Skeletal muscle satellite cell (primary cell): ENCODE data around the gene LSM6.
A peak's percentile ranks its signal among the peaks of the same experiment; 100 is the strongest.

Experiments
- H3K27me3 ChIP-seq: 2 replicates; pipeline ENCODE4 v1.7.0; 2013; ENCODE audit warnings: low read length; ENCODE audit not compliant: control insufficient read depth, insufficient read depth
- H3K36me3 ChIP-seq: 2 replicates; pipeline ENCODE4 v1.7.0; 2013; ENCODE audit warnings: mild to moderate bottlenecking, control low read depth, low read length; ENCODE audit not compliant: insufficient read depth
- H3K4me1 ChIP-seq: 2 replicates; pipeline ENCODE4 v1.7.0; 2013; ENCODE audit warnings: low read length; ENCODE audit not compliant: control insufficient read depth, insufficient read depth
- H3K4me2 ChIP-seq: 2 replicates; pipeline ENCODE4 v1.7.0; 2013; ENCODE audit warnings: mild to moderate bottlenecking, low read length
- H3K4me3 ChIP-seq: 2 replicates; pipeline ENCODE4 v1.7.0; 2013; ENCODE audit warnings: low read length
- H3K9ac ChIP-seq: 2 replicates; pipeline ENCODE4 v1.7.0; 2013; ENCODE audit warnings: mild to moderate bottlenecking, low read depth, low read length, moderate library complexity
- H3K9me3 ChIP-seq: replicated peaks from 2 replicates; pipeline ENCODE4 v1.7.0; 2013; ENCODE audit warnings: mild to moderate bottlenecking, control low read depth, low read length

LSM6 gene

GRCh38 chr4:146159384-146160058 lies 16.0 kb upstream of the LSM6 start:
- no peak overlapping the region for H3K4me3 ChIP-seq
- H3K4me2 ChIP-seq = no peak overlapping the region
- no peaks in the 10 kb centered on the region for H3K27me3 ChIP-seq
- no peaks in the 10 kb centered on the region for H3K9me3 ChIP-seq
- no peaks in the 10 kb centered on the region for H3K4me1 ChIP-seq
- no peak overlapping the region for H3K9ac ChIP-seq
- no peaks in the 10 kb centered on the region for H3K36me3 ChIP-seq

- Histone ChIP-seq H3K9me3 (no peaks in the 10 kb centered on the region), H3K27me3 (no peaks in the 10 kb centered on the region), H3K4me1 (peaks cover 7% of the 10 kb centered on the region), H3K4me3 (no peak overlapping the region), H3K4me2 (no peak overlapping the region), H3K36me3 (no peaks in the 10 kb centered on the region), H3K9ac (no peak overlapping the region)
Measured at GRCh38 chr4:146161243-146161642, 14.3 kb upstream of the LSM6 start.

- Histone ChIP-seq H3K4me1 (peaks cover 7% of the 10 kb centered on the region), H3K9me3 (no peaks in the 10 kb centered on the region), H3K4me2 (no peak overlapping the region), H3K27me3 (peaks cover 4% of the 10 kb centered on the region), H3K4me3 (no peak overlapping the region), H3K9ac (no peak overlapping the region), H3K36me3 (no peaks in the 10 kb centered on the region)
Measured at GRCh38 chr4:146165221-146165620, 10.3 kb upstream of the LSM6 start.

GRCh38 chr4:146165840-146166239 lies 9.7 kb upstream of the LSM6 start:
- Histone ChIP-seq H3K4me1 (peaks cover 7% of the 10 kb centered on the region), H3K36me3 (no peaks in the 10 kb centered on the region), H3K9ac (no peak overlapping the region), H3K9me3 (no peaks in the 10 kb centered on the region), H3K4me3 (no peak overlapping the region), H3K27me3 (peaks cover 4% of the 10 kb centered on the region), H3K4me2 (no peak overlapping the region)

DNA sequence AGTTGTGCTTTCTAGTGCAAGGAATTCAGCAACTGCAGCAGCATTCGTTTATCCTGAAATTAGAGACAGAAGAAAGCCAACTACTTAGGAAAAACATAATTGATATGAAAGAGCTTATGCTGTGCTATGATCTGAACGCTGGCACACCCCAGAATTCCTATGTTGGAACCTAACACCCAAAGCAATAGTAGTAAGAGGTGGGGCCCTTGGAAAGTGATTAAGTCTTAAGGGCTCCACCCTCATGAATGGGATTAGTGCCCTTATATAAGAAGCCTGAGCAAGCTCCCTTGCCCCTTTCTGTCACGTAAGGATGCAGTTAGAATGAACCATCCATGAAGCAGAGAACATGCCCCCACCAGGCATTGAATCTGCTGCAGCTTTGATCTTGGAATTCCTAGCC lies 5.4 kb upstream of the LSM6 start:
- Histone ChIP-seq H3K4me1 (peaks cover 7% of the 10 kb centered on the region), H3K4me2 (no peak overlapping the region), H3K27me3 (peaks cover 4% of the 10 kb centered on the region), H3K4me3 (no peak overlapping the region), H3K9me3 (no peaks in the 10 kb centered on the region), H3K9ac (no peak overlapping the region), H3K36me3 (no peaks in the 10 kb centered on the region)

- Histone ChIP-seq H3K9ac (peak overlapping the region; percentile 98), H3K36me3 (no peaks in the 10 kb centered on the region), H3K27me3 (no peaks in the 10 kb centered on the region), H3K4me2 (peak overlapping the region; percentile 89), H3K4me1 (peaks cover 6% of the 10 kb centered on the region), H3K9me3 (no peaks in the 10 kb centered on the region), H3K4me3 (peak overlapping the region; percentile 93)
Measured at GRCh38 chr4:146176891-146177290, 1.4 kb downstream of the LSM6 start.

- Histone ChIP-seq H3K4me3 (no peak overlapping the region), H3K9ac (no peak overlapping the region), H3K9me3 (no peaks in the 10 kb centered on the region)
Measured at GRCh38 chr4:146178126-146178525, 2.6 kb downstream of the LSM6 start.

DNA sequence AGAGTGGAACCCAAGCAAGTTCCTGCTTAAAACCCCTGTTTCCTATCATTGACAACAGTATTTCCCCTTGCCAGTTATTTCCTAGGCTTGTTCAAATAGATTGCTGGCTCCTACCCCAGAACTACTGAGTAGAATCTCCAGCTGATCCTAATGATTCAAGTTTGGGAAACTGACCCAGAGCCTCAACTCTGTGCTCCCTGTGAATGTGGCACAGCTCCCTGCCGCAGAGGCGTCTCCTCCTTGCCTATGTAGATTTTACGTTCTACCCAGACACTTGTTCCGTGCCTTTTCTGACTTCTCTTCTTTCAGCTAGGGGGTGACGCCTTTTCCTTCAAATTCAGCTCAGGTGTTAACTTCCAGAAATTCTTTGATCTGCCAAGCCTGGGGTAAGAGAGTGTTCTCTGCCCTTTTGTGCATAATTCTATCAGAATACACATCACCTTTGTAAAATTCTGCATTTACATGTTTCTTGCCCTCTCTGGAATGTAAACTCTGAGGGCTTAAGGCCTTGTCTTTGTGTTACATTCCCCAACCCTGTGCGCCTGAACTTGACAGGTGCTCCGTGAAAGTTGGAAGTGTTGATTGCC lies 4.4 kb downstream of the LSM6 start:
- Histone ChIP-seq H3K4me1 (peaks cover 6% of the 10 kb centered on the region), H3K9me3 (no peaks in the 10 kb centered on the region), H3K27me3 (no peaks in the 10 kb centered on the region), H3K9ac (no peak overlapping the region), H3K4me2 (no peak overlapping the region), H3K36me3 (peaks cover 4% of the 10 kb centered on the region), H3K4me3 (no peak overlapping the region)

More at GRCh38 chr4:146178126-146178525, 2.6 kb downstream of the LSM6 start:
- H3K27me3 ChIP-seq = no peaks in the 10 kb centered on the region
- no peak overlapping the region for H3K4me2 ChIP-seq
- peaks cover 6% of the 10 kb centered on the region for H3K4me1 ChIP-seq
- peaks cover 3% of the 10 kb centered on the region for H3K36me3 ChIP-seq

- Histone ChIP-seq H3K36me3 (peaks cover 8% of the 10 kb centered on the region), H3K9ac (no peak overlapping the region), H3K27me3 (no peaks in the 10 kb centered on the region), H3K9me3 (no peaks in the 10 kb centered on the region), H3K4me1 (peaks cover 4% of the 10 kb centered on the region), H3K4me3 (no peak overlapping the region), H3K4me2 (no peak overlapping the region)
Measured at GRCh38 chr4:146182443-146182842, 6.9 kb downstream of the LSM6 start.

DNA sequence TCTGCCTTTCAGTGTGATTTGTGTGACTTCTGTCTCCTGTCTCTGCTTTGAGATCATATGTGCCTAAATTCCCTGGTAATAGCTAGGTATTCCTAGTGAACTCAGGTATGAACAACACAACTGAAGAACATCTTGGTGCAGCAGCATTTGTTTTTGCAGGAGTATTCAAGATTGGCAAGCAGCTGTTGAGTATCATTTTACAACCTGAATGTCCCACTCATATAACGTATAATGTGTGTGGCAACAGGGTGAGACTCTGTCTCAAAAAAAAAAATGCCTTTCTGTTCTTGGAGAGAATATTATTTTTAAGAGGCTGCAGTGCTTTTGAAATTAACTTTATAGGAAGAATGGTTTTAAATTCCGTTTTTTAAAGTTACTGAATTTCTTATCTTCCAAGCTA lies 7.7 kb downstream of the LSM6 start:
- Histone ChIP-seq H3K4me3 (no peak overlapping the region), H3K27me3 (no peaks in the 10 kb centered on the region), H3K9ac (no peak overlapping the region), H3K4me2 (no peak overlapping the region), H3K4me1 (peaks cover 4% of the 10 kb centered on the region), H3K36me3 (peaks cover 10% of the 10 kb centered on the region), H3K9me3 (no peaks in the 10 kb centered on the region)

- Histone ChIP-seq H3K36me3 (peaks cover 28% of the 10 kb centered on the region), H3K4me2 (no peak overlapping the region), H3K9ac (no peak overlapping the region), H3K4me1 (peaks cover 4% of the 10 kb centered on the region), H3K4me3 (no peak overlapping the region), H3K27me3 (no peaks in the 10 kb centered on the region), H3K9me3 (no peaks in the 10 kb centered on the region)
Measured at GRCh38 chr4:146186041-146186440, 10.5 kb downstream of the LSM6 start.

GRCh38 chr4:146186596-146186995 lies 11.1 kb downstream of the LSM6 start:
- H3K4me3 ChIP-seq = no peak overlapping the region
- no peaks in the 10 kb centered on the region for H3K27me3 ChIP-seq
- H3K36me3 ChIP-seq = peaks cover 28% of the 10 kb centered on the region

More at GRCh38 chr4:146186596-146186995, 11.1 kb downstream of the LSM6 start:
- Histone ChIP-seq H3K9me3 (no peaks in the 10 kb centered on the region), H3K9ac (no peak overlapping the region), H3K4me1 (peaks cover 4% of the 10 kb centered on the region), H3K4me2 (no peak overlapping the region)
